H4 (cell line): ENCODE measurements around the gene DTNA. TPM values are rescaled to one million over a fixed set of nuclear protein-coding genes. Genes with fewer than 3 reads are reported as not detected.

Source experiments
- DNase-seq: peaks from one replicate; pipeline ENCODE4 v3.0.0-alpha.2; 2015; ENCODE audit warnings: low spot score
- total RNA-seq: library from RNA; depleted of rRNA; stranded (reverse); fragments of >200 nt; shearing (Covaris generic); gene quantifications from 2 replicates; pipeline ENCODE4 v1.2.3, GENCODE V29; 2014

DTNA gene
- total RNA-seq, 1 experiment from 2014 or later = 17.9 TPM

DNA sequence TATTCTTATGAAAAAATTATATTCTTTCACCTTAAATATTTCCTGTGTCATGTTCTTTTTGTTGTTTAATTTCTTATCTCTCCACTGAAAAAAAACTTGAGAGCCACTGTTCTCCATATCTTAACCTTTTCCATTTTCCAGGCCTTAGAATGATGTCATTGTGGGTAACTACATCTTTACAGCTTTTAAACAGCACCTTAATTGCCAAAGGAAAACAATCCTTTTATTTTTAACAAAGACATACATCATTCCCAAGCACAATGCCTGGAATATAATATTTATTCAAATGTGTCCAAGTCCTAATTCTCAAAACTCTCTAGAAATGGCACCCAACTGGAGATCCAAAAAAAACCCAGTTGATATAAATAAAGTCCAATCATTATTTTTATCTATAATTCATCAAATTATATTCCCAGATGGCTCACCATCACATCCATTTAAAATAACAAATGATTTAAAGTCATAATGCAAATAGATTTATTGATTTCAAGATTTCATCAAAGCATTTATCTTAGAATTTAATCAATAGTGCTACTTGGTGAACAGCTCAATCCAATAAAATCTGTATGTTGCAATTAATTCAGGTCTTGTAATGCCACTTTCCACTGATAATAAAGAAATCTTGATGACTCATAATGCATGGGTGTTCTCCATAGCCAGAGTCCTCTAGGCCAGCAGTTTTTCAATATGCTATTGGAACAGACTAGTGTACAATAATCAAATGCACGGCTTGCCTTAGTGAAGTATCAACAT, 224.0 kb downstream of the DTNA start:
- no peak for DNase-seq

DNA sequence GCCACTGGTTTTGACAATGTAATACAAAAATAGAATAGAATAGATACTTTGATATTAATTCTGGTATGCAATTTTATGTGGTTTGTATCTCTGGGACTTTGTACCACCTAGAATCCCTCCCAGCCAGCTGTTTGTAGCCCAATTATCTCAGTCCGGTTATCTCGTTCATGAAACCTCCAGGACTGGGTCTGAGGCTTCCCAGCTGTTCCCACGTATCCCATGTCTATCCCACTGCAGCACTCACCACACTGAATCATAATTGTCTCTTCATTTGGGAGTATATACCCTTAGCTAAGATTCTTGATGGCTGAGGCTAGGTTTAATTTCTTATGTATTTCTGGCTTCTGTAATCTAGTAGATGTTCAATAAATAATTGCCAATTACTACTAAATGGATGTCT, 226.7 kb downstream of the DTNA start:
- no peak for DNase-seq

DNA sequence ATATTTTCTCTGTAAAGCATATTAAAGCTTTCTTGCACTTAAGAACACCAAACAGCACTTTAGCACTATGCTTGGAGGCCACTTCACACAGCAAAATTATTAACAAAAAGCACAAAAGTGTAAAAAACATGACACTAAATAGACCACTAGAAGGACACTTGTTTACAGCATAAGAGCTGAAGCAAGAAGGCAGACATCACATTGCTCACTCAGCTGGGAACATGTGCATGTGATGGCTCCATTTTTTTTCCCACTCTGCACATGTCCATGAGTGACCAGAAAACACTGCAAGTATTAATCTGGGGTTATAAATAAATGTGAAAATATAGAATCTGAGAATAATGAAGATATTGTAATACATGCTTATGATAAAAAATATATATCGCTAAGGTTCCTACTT, 228.0 kb downstream of the DTNA start:
- DNase-seq = no peak
